ENCODE results near the gene SPP2. TPM values are rescaled to one million over a fixed set of nuclear protein-coding genes. Genes with fewer than 3 reads are reported as not detected.

The SPP2 gene
- total and polyA plus RNA-seq, 2 experiments from 2014 or later, result not detected

- 91 to 96% methylated on average over 2 of the region's 2 CpGs for WGBS, 2 experiments (ENCODE audit: low coverage in 1 of 2, low lambda C conversion rate in 2 of 2, missing lambda C conversion rate in 2 of 2)
- peaks cover 16% of the 10 kb centered on the region; the same call in 1 of the 2 replicates for H3F3A ChIP-seq (ENCODE audit: insufficient read depth)
- TF ChIP-seq EZH2 (IDR thresholded peaks at IDR 0.05; ENCODE audit: insufficient read depth, poor library complexity, severe bottlenecking), result no peak
- TF ChIP-seq EZH2phosphoT487 (IDR thresholded peaks at IDR 0.05; ENCODE audit: insufficient read depth, low read depth), result no peak
- no peak overlapping the region for H3K4me3 ChIP-seq
- no peaks in the 10 kb centered on the region for H3K9me2 ChIP-seq (ENCODE audit: insufficient read depth)
- H3K79me2 ChIP-seq (ENCODE audit: insufficient read depth), result no peaks in the 10 kb centered on the region
- no peak overlapping the region for H3K27ac ChIP-seq
- no peaks in the 10 kb centered on the region for H3K36me3 ChIP-seq (ENCODE audit: low read depth)
- H3K27me3 ChIP-seq (replicated peaks; ENCODE audit: insufficient read depth), result no peaks in the 10 kb centered on the region
- H3K4me1 ChIP-seq (ENCODE audit: insufficient read depth), result peaks cover 16% of the 10 kb centered on the region
- no peak for DNase-seq
- H2AFZ ChIP-seq, result no peak overlapping the region
- no peaks in the 10 kb centered on the region for H4K20me1 ChIP-seq (ENCODE audit: insufficient read depth)
- no peak overlapping the region for H3K9ac ChIP-seq
- H3K4me2 ChIP-seq (ENCODE audit: unreplicated experiment), result no peak overlapping the region
- H3K9me3 ChIP-seq (ENCODE audit: low read depth), result no peaks in the 10 kb centered on the region
- in situ Hi-C loops (cut with MboI), result no loop called here
Measured at GRCh38 chr2:234005126-234005525, 45.4 kb upstream of the SPP2 start.

- Histone ChIP-seq H3K4me3 (no peak overlapping the region), H3K9me2 (ENCODE audit: insufficient read depth) (no peaks in the 10 kb centered on the region), H3K27me3 (replicated peaks; ENCODE audit: insufficient read depth) (no peaks in the 10 kb centered on the region), H3K4me1 (ENCODE audit: insufficient read depth) (peaks cover 16% of the 10 kb centered on the region), H4K20me1 (ENCODE audit: insufficient read depth) (no peaks in the 10 kb centered on the region), H3K4me2 (ENCODE audit: unreplicated experiment) (no peak overlapping the region), H3K36me3 (ENCODE audit: low read depth) (no peaks in the 10 kb centered on the region), H3F3A (ENCODE audit: insufficient read depth) (peaks cover 16% of the 10 kb centered on the region; the same call in 1 of the 2 replicates), H3K27ac (no peak overlapping the region), H2AFZ (no peak overlapping the region), H3K9me3 (ENCODE audit: low read depth) (no peaks in the 10 kb centered on the region), H3K79me2 (ENCODE audit: insufficient read depth) (no peaks in the 10 kb centered on the region), H3K9ac (no peak overlapping the region)
- in situ Hi-C loops (cut with MboI), result no loop called here
- TF ChIP-seq EZH2phosphoT487 (IDR thresholded peaks at IDR 0.05; ENCODE audit: insufficient read depth, low read depth) (no peak), EZH2 (IDR thresholded peaks at IDR 0.05; ENCODE audit: insufficient read depth, poor library complexity, severe bottlenecking) (no peak)
- WGBS, 2 experiments (ENCODE audit: low coverage in 1 of 2, low lambda C conversion rate in 2 of 2, missing lambda C conversion rate in 2 of 2), result 83 to 88% methylated on average over 3 of the region's 3 CpGs
- DNase-seq, result no peak
Measured at GRCh38 chr2:234006501-234006900, 44.0 kb upstream of the SPP2 start.

- Histone ChIP-seq H3K4me1 (ENCODE audit: insufficient read depth) (no peaks in the 10 kb centered on the region), H3K9me2 (ENCODE audit: insufficient read depth) (no peaks in the 10 kb centered on the region), H4K20me1 (ENCODE audit: insufficient read depth) (no peaks in the 10 kb centered on the region), H2AFZ (no peak overlapping the region), H3K9ac (no peak overlapping the region), H3K4me3 (no peak overlapping the region), H3K9me3 (ENCODE audit: low read depth) (no peaks in the 10 kb centered on the region), H3F3A (ENCODE audit: insufficient read depth) (no peaks in the 10 kb centered on the region), H3K27ac (no peak overlapping the region), H3K79me2 (ENCODE audit: insufficient read depth) (no peaks in the 10 kb centered on the region), H3K4me2 (ENCODE audit: unreplicated experiment) (no peak overlapping the region), H3K36me3 (ENCODE audit: low read depth) (no peaks in the 10 kb centered on the region), H3K27me3 (replicated peaks; ENCODE audit: insufficient read depth) (peaks cover 17% of the 10 kb centered on the region)
- in situ Hi-C loops (cut with MboI), result no loop called here
- 96% methylated on average over 1 of the region's 1 CpG for whole genome bisulfite sequencing, 2 experiments (ENCODE audit: low coverage in 1 of 2, low lambda C conversion rate in 2 of 2, missing lambda C conversion rate in 2 of 2)
- no peak for TF ChIP-seq EZH2phosphoT487 (IDR thresholded peaks at IDR 0.05; ENCODE audit: insufficient read depth, low read depth)
- TF ChIP-seq EZH2 (IDR thresholded peaks at IDR 0.05; ENCODE audit: insufficient read depth, poor library complexity, severe bottlenecking), result no peak
- DNase-seq, result no peak
Measured at GRCh38 chr2:234014427-234014826, 36.1 kb upstream of the SPP2 start.

GRCh38 chr2:234015861-234016260 is 34.6 kb upstream of the SPP2 start:
- Histone ChIP-seq H3K36me3 (ENCODE audit: low read depth) (no peaks in the 10 kb centered on the region), H3K27me3 (replicated peaks; ENCODE audit: insufficient read depth) (peaks cover 23% of the 10 kb centered on the region), H3K79me2 (ENCODE audit: insufficient read depth) (no peaks in the 10 kb centered on the region), H3K27ac (no peak overlapping the region), H3K4me2 (ENCODE audit: unreplicated experiment) (no peak overlapping the region), H2AFZ (no peak overlapping the region), H3K9me3 (ENCODE audit: low read depth) (no peaks in the 10 kb centered on the region), H3K9me2 (ENCODE audit: insufficient read depth) (no peaks in the 10 kb centered on the region), H3K4me1 (ENCODE audit: insufficient read depth) (no peaks in the 10 kb centered on the region), H3F3A (ENCODE audit: insufficient read depth) (no peaks in the 10 kb centered on the region), H4K20me1 (ENCODE audit: insufficient read depth) (no peaks in the 10 kb centered on the region), H3K9ac (no peak overlapping the region), H3K4me3 (no peak overlapping the region)
- no peak for TF ChIP-seq EZH2 (IDR thresholded peaks at IDR 0.05; ENCODE audit: insufficient read depth, poor library complexity, severe bottlenecking)
- TF ChIP-seq EZH2phosphoT487 (IDR thresholded peaks at IDR 0.05; ENCODE audit: insufficient read depth, low read depth), result no peak
- in situ Hi-C loops (cut with MboI), result no loop called here
- DNase-seq, result no peak
- WGBS, 2 experiments (ENCODE audit: low coverage in 1 of 2, low lambda C conversion rate in 2 of 2, missing lambda C conversion rate in 2 of 2), result 71 to 83% methylated on average over 3 of the region's 3 CpGs

- 69 to 79% methylated on average over 4 of the region's 4 CpGs for WGBS, 2 experiments (ENCODE audit: low coverage in 1 of 2, low lambda C conversion rate in 2 of 2, missing lambda C conversion rate in 2 of 2)
- Histone ChIP-seq H3K79me2 (ENCODE audit: insufficient read depth) (no peaks in the 10 kb centered on the region), H3K36me3 (ENCODE audit: low read depth) (no peaks in the 10 kb centered on the region)
Measured at GRCh38 chr2:234019896-234020295, 30.6 kb upstream of the SPP2 start.

More at GRCh38 chr2:234019896-234020295, 30.6 kb upstream of the SPP2 start:
- Histone ChIP-seq H3K4me1 (ENCODE audit: insufficient read depth) (no peaks in the 10 kb centered on the region), H3F3A (ENCODE audit: insufficient read depth) (no peaks in the 10 kb centered on the region), H2AFZ (no peak overlapping the region), H3K9me3 (ENCODE audit: low read depth) (no peaks in the 10 kb centered on the region), H3K9ac (no peak overlapping the region), H3K27ac (no peak overlapping the region), H3K27me3 (replicated peaks; ENCODE audit: insufficient read depth) (peaks cover 23% of the 10 kb centered on the region), H3K4me3 (no peak overlapping the region), H4K20me1 (ENCODE audit: insufficient read depth) (no peaks in the 10 kb centered on the region), H3K4me2 (ENCODE audit: unreplicated experiment) (no peak overlapping the region), H3K9me2 (ENCODE audit: insufficient read depth) (no peaks in the 10 kb centered on the region)
- in situ Hi-C loops (cut with MboI), result no loop called here
- no peak for DNase-seq
- no peak for TF ChIP-seq EZH2 (IDR thresholded peaks at IDR 0.05; ENCODE audit: insufficient read depth, poor library complexity, severe bottlenecking)
- no peak for TF ChIP-seq EZH2phosphoT487 (IDR thresholded peaks at IDR 0.05; ENCODE audit: insufficient read depth, low read depth)

All from GM23248 (cell line).